CD14-positive monocyte (primary cell): ENCODE measurements around the gene ATP5F1E. TPM values are rescaled to one million over a fixed set of nuclear protein-coding genes. Genes with fewer than 3 reads are reported as not detected.

Source experiments
- DNase-seq, 3 donors: peaks; one replicate each; pipeline ENCODE4 v3.0.0-alpha.2; 2011 to 2022
- H2AFZ ChIP-seq: 2 replicates; pipeline ENCODE4 v1.6.0; 2012; ENCODE audit warnings: mild to moderate bottlenecking, low read depth, low read length, inconsistent platforms; ENCODE audit not compliant: insufficient read depth, poor library complexity, severe bottlenecking
- H3K27ac ChIP-seq, 2 donors: 1 replicate in 1 of 2; 2 replicates in 1 of 2; pipeline ENCODE4 v1.5.1; 2012 to 2013; ENCODE audit warnings: low read length in 2 of 2, control low read depth in 1 of 2, inconsistent platforms in 1 of 2, low read depth in 1 of 2, mild to moderate bottlenecking in 1 of 2
- H3K27me3 ChIP-seq, 2 donors: one replicate each; pipeline versions ENCODE4 v1.6.0 to v1.6.1; 2011 to 2013; ENCODE audit warnings: low read length in 2 of 2; ENCODE audit not compliant: control insufficient read depth in 2 of 2, insufficient read depth in 2 of 2
- H3K36me3 ChIP-seq, 2 donors: replicated peaks in 1 of 2; 1 replicate in 1 of 2; 2 replicates in 1 of 2; pipeline versions ENCODE4 v1.5.1 to v1.6.1; 2012 to 2013; ENCODE audit warnings: low read length in 2 of 2, control low read depth in 1 of 2, inconsistent platforms in 1 of 2, mild to moderate bottlenecking in 1 of 2; ENCODE audit not compliant: insufficient read depth in 2 of 2, control insufficient read depth in 1 of 2
- H3K4me1 ChIP-seq, 2 donors: 1 replicate in 1 of 2; 2 replicates in 1 of 2; pipeline versions ENCODE4 v1.5.1 to v1.6.1; 2012 to 2013; ENCODE audit warnings: low read length in 2 of 2, control low read depth in 1 of 2, inconsistent platforms in 1 of 2, mild to moderate bottlenecking in 1 of 2, moderate library complexity in 1 of 2; ENCODE audit not compliant: insufficient read depth in 2 of 2, control insufficient read depth in 1 of 2
- H3K4me2 ChIP-seq: replicated peaks from 2 replicates; pipeline ENCODE3; 2012; ENCODE audit warnings: low read length, moderate library complexity, mild to moderate bottlenecking; ENCODE audit not compliant: poor library complexity, severe bottlenecking; ENCODE audit errors: extremely low read depth
- H3K4me3 ChIP-seq, 3 experiments: fragments of 200-600 bp in 1 of 3; sonication (generic) in 1 of 3; replicated peaks in 1 of 3; 1 replicate in 2 of 3; 2 replicates in 1 of 3; pipeline ENCODE4 v1.5.1; 2011 to 2013; ENCODE audit warnings: low read length in 3 of 3, mild to moderate bottlenecking in 3 of 3, control low read depth in 2 of 3, low read depth in 2 of 3, inconsistent platforms in 1 of 3, moderate library complexity in 1 of 3
- H3K79me2 ChIP-seq: 2 replicates; pipeline ENCODE4 v1.6.0; 2012; ENCODE audit warnings: mild to moderate bottlenecking, control low read depth, inconsistent platforms, low read length, moderate library complexity; ENCODE audit not compliant: insufficient read depth
- H3K9ac ChIP-seq: 2 replicates; pipeline ENCODE4 v1.6.0; 2017; ENCODE audit warnings: low read length, mild to moderate bottlenecking; ENCODE audit not compliant: insufficient read depth, poor library complexity, severe bottlenecking
- H3K9me3 ChIP-seq, 2 donors: replicated peaks in 1 of 2; 1 replicate in 1 of 2; 2 replicates in 1 of 2; pipeline versions ENCODE4 v1.5.1 to v1.6.1; 2012 to 2013; ENCODE audit warnings: low read length in 2 of 2, control low read depth in 1 of 2; ENCODE audit not compliant: control insufficient read depth in 1 of 2, insufficient read depth in 1 of 2
- H4K20me1 ChIP-seq: 2 replicates; pipeline ENCODE4 v1.6.0; 2012; ENCODE audit warnings: mild to moderate bottlenecking, low read length, control low read depth, moderate library complexity; ENCODE audit not compliant: insufficient read depth
- H3K27ac Mint-ChIP-seq, 7 donors: one replicate each; pipeline ENCODE4 v1.8.0; 2020; ENCODE audit warnings: mild to moderate bottlenecking in 7 of 7, mixed read lengths in 7 of 7, moderate library complexity in 6 of 7, inconsistent platforms in 2 of 7
- H3K27me3 Mint-ChIP-seq, 3 donors: one replicate each; pipeline ENCODE4 v1.8.0; 2021 to 2022; ENCODE audit warnings: low read depth in 3 of 3, mild to moderate bottlenecking in 3 of 3, mixed read lengths in 3 of 3, moderate library complexity in 3 of 3, inconsistent platforms in 1 of 3
- H3K36me3 Mint-ChIP-seq, 2 donors: one replicate each; pipeline ENCODE4 v1.8.0; 2020; ENCODE audit warnings: mixed read lengths in 2 of 2, inconsistent platforms in 1 of 2, mild to moderate bottlenecking in 1 of 2
- H3K4me1 Mint-ChIP-seq: one replicate; pipeline ENCODE4 v1.8.0; 2020; ENCODE audit warnings: mild to moderate bottlenecking, mixed read lengths
- H3K4me3 Mint-ChIP-seq, 2 donors: one replicate each; pipeline ENCODE4 v1.8.0; 2020; ENCODE audit warnings: mild to moderate bottlenecking in 2 of 2, mixed read lengths in 2 of 2, moderate library complexity in 1 of 2
- H3K9me3 Mint-ChIP-seq, 7 donors: one replicate each; pipeline ENCODE4 v1.8.0; 2020 to 2022; ENCODE audit warnings: mixed read lengths in 7 of 7, mild to moderate bottlenecking in 6 of 7, moderate library complexity in 6 of 7, inconsistent platforms in 2 of 7
- WGBS: methylation state at CpG from one replicate; pipeline ENCODE4 v1.1.5; 2013; ENCODE audit warnings: missing lambda C conversion rate; ENCODE audit not compliant: insufficient coverage; 5-methylcytosine and 5-hydroxymethylcytosine counted together
- intact Hi-C, 2 donors: fragments of 100-400 bp; cut with micrococcal nuclease; formaldehyde crosslinking; loops; one replicate each; pipeline versions ENCODE4 v1.15.0 to v1.15.1; 2023
- polyA plus RNA-seq, 3 donors: library from polyadenylated mRNA; depleted of rRNA in 1 of 3; unstranded in 2 of 3; stranded (reverse) in 1 of 3; fragments of 300-500 nt in 2 of 3; fragments of >200 nt in 1 of 3; fragmentation: Illumina TruSeq in 2 of 3; gene quantifications; 1 replicate in 2 of 3; 2 replicates in 1 of 3; pipeline ENCODE4 v1.2.3, GENCODE V29; 2012 to 2021
- TF ChIP-seq, protein P1 (sequence below): fragments of 200-600 bp; IDR thresholded peaks from one replicate; pipeline ENCODE4 v1.8.0; 2022; ENCODE audit warnings: antibody characterized with exemption, mild to moderate bottlenecking

Gene ATP5F1E
- polyA plus RNA-seq, 3 donors = 39.0 to 105 (median 102) TPM

DNA sequence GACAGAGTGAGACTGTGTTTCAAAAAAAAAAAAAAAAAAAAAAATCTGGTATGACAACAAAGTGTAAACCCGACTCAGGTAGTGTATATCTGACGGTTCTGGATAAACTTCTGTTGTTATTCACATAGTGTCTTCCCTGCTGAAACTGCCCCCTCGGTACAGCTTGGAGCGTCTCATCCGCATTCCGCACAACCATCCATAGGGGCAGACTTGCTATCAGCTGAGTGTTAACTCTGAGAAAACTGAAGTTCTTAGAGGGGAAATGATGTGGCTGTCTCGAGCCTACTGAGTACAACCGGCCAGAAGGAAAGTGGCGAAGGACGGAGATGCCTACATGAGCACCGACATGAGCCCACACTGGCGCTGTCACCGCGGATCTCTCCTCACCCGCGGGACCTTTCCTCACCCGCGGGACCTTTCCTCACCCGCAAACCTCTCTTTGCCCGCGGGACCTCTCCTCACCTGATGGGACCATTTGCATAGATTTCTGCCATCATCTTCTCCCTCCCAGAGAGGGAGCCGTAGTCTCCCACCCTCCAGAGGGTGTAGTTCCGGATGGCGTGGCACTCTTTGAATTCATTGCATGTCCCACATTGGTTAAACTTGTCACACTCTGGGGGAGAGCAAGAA is 34.9 kb downstream of the ATP5F1E start:
- Histone ChIP-seq H3K36me3 (peaks cover 94 to 99% of the 10 kb centered on the region in 2 donors), H3K4me1 (peaks cover 6 to 8% of the 10 kb centered on the region in 2 donors), H4K20me1 (peaks cover 99% of the 10 kb centered on the region), H3K4me3 (no peak overlapping the region), H3K9ac (no peak overlapping the region), H3K27me3 (no peaks in the 10 kb centered on the region), H3K27ac (peak overlapping the region in 1 of 2 donors; percentile 59), H2AFZ (no peak overlapping the region), H3K9me3 (no peaks in the 10 kb centered on the region), H3K79me2 (peaks cover 63% of the 10 kb centered on the region), H3K4me2 (no peak overlapping the region)
- no peaks in the 10 kb centered on the region for H3K9me3 Mint-ChIP-seq
- peak overlapping the region in 4 of 7 donors; percentile 41 to 80 (median 71) for H3K27ac Mint-ChIP-seq
- H3K36me3 Mint-ChIP-seq = peaks cover 84 to 100% of the 10 kb centered on the region in 2 donors
- intact Hi-C loops = no loop called here
- H3K27me3 Mint-ChIP-seq = peaks cover 0 to 4% (median 0%) of the 10 kb centered on the region in 3 donors
- H3K4me3 Mint-ChIP-seq = no peak overlapping the region
- H3K4me1 Mint-ChIP-seq = peaks cover 13% of the 10 kb centered on the region
- 99% methylated on average over 16 of the region's 24 CpGs for WGBS
- DNase-seq = no peak
- TF ChIP-seq, protein P1, sequence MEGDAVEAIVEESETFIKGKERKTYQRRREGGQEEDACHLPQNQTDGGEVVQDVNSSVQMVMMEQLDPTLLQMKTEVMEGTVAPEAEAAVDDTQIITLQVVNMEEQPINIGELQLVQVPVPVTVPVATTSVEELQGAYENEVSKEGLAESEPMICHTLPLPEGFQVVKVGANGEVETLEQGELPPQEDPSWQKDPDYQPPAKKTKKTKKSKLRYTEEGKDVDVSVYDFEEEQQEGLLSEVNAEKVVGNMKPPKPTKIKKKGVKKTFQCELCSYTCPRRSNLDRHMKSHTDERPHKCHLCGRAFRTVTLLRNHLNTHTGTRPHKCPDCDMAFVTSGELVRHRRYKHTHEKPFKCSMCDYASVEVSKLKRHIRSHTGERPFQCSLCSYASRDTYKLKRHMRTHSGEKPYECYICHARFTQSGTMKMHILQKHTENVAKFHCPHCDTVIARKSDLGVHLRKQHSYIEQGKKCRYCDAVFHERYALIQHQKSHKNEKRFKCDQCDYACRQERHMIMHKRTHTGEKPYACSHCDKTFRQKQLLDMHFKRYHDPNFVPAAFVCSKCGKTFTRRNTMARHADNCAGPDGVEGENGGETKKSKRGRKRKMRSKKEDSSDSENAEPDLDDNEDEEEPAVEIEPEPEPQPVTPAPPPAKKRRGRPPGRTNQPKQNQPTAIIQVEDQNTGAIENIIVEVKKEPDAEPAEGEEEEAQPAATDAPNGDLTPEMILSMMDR = no peak

DNA sequence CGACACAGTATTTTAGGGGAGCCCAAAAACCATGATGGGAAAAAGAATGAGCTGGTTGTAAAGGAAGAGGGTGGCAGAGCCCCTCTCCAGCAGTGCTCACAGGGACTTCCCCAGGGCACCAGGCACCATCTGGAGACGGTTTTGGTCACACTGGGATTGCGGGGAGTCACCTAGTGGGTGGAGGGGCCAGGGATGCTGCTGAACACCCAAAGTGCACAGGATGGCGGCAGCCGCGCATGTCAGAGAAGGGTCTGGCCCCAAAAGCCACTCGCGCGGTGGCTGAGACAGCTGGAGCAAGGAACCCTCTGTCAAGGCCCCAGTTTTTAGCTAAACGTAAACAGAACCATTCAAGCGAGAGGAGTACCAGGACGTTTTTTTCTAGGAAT is 35.9 kb downstream of the ATP5F1E start:
- Histone ChIP-seq H3K4me1 (peaks cover 0 to 3% of the 10 kb centered on the region in 2 donors), H3K4me3 (no peak overlapping the region), H3K9ac (no peak overlapping the region), H3K27me3 (no peaks in the 10 kb centered on the region), H4K20me1 (peaks cover 99% of the 10 kb centered on the region), H3K36me3 (peaks cover 91 to 99% of the 10 kb centered on the region in 2 donors), H2AFZ (no peak overlapping the region), H3K79me2 (peaks cover 53% of the 10 kb centered on the region), H3K27ac (peak overlapping the region; percentile 2 to 43), H3K4me2 (no peak overlapping the region), H3K9me3 (no peaks in the 10 kb centered on the region)
- Mint-ChIP-seq H3K36me3 (peaks cover 82 to 97% of the 10 kb centered on the region in 2 donors), H3K9me3 (no peaks in the 10 kb centered on the region), H3K27ac (peak overlapping the region in 5 of 7 donors; percentile 42 to 80 (median 73)), H3K4me3 (no peak overlapping the region), H3K4me1 (peaks cover 7% of the 10 kb centered on the region), H3K27me3 (peaks cover 0 to 4% (median 0%) of the 10 kb centered on the region in 3 donors)
- WGBS = 97% methylated on average over 9 of the region's 12 CpGs
- intact Hi-C loops = no loop called here
- TF ChIP-seq, protein P1 = no peak
- no peak for DNase-seq
